GM18526 (cell line): ENCODE measurements around the gene NEUROD6.

ENCODE experiments used
- POLR2A ChIP-seq: IDR thresholded peaks from 3 replicates; pipeline ENCODE4 v1.6.1; 2011; ENCODE audit not compliant: insufficient read length; ENCODE audit errors: extremely low read depth

Gene NEUROD6

GRCh38 chr7:31309407-31309806 lies 31.1 kb downstream of the NEUROD6 start:
- TF ChIP-seq POLR2A: no peak

GRCh38 chr7:31308652-31309051 lies 31.9 kb downstream of the NEUROD6 start:
- no peak for TF ChIP-seq POLR2A

DNA sequence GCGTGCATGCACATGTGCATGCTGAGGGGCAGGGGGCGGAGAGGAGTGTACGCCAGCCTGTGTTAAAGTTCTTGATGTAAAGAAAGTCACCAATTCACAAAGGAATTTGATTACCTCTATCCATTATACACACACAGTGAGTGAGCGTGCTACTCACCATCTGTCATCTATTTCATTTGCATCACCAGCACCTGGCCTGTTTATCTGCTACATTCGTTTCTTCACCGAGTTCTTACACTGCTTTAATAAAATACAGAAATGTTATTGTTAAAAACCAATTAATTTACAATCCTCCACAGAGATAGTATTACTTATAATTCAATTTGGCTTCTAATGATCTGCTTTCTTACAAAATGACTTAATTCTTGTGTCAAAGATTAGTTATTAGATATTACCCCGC lies 32.6 kb downstream of the NEUROD6 start:
- no peak for TF ChIP-seq POLR2A

GRCh38 chr7:31305260-31305659 lies 35.3 kb downstream of the NEUROD6 start:
- no peak for TF ChIP-seq POLR2A

- no peak for TF ChIP-seq POLR2A
Observed at GRCh38 chr7:31304446-31304845, 36.1 kb downstream of the NEUROD6 start.

DNA sequence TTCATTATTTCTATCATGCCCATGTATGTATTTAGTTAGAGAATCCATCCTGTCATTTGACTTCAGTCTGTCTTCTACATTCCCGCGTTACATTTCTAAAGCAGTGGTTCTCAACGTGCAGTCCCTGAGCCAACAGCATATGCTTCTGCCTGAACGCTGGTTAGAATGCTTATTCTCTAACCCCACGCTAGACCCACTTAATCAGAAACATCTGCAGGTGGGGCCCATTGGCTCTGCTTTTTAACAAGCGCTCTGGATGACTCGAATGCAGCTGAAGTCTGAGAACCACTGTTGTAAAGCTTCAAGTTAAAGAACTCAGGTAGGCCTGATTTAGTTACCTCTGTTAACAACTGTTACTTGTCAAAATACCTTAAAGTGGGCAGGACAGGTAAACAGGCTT lies 38.2 kb downstream of the NEUROD6 start:
- no peak for TF ChIP-seq POLR2A

DNA sequence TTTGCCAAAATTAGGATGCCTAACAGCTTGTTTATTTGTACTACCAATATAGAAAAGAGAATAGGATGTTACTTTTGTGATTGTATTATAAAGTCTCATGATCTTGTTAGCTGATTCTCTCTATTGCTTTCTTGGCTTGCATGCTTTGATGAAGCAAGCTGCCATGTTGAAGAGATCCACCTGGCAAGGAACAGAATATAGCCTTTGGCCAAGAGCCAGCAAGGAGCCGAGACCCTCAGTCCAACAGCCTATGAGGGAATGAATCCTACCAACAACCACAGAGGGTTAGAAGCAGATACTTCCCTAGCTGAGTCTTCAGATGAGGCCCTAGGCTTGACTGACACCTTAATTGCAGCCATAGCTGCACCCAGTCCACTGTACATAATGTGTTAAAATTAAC lies 41.2 kb downstream of the NEUROD6 start:
- no peak for TF ChIP-seq POLR2A

DNA sequence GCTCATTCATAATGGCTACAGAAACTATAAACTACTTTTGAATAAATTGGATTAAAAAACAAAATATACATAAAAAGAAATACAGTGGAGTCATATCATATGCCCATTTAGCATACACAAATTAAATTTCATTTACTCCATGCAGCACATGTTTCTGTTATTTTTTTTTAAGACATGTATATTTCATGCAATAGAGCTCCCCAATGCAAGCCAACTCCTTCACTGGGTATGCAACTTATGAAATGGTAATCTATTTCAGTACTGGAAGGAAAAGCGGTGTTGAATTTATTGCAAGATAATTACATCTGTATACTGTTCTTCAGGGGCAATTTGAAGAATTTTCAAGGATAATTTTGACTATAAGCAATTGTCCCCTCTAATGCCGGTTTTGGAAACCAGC lies 49.9 kb downstream of the NEUROD6 start:
- no peak for TF ChIP-seq POLR2A
